H1 (cell line): ENCODE measurements around the gene C1QL1. TPM values are rescaled to one million over a fixed set of nuclear protein-coding genes. Genes with fewer than 3 reads are reported as not detected.

ENCODE experiments used
- CTCF ChIA-PET: fragments of 300-600 bp; sonication (Branson Sonifier 250); formaldehyde crosslinking; loops from one replicate; lab custom pipeline; 2021; ENCODE audit not compliant: partially characterized antibody; lab: Charles Lee
- POLR2A ChIA-PET: fragments of 300-600 bp; sonication (Branson Sonifier 250); formaldehyde crosslinking; loops from one replicate; lab custom pipeline; 2021; ENCODE audit warnings: inconsistent platforms; ENCODE audit not compliant: partially characterized antibody; lab: Charles Lee
- DNase-seq, 2 experiments: peaks; one replicate each; pipeline versions ENCODE4 v3.0.0 to v3.0.0-alpha.2; 2010 to 2022; ENCODE audit warnings: low spot score in 2 of 2, low read depth in 1 of 2, mixed read lengths in 1 of 2
- FAIRE-seq: peaks from 2 replicates; lab custom pipeline; 2011; peaks lifted over from hg19 to GRCh38; lab: Jason Lieb, UNC
- H2AFZ ChIP-seq: 2 replicates; pipeline ENCODE4 v1.8.1; 2012; ENCODE audit warnings: low read length, inconsistent platforms
- H2AK5ac ChIP-seq: 2 replicates; pipeline ENCODE4 v1.6.1; 2013; ENCODE audit warnings: low read depth, low read length
- H2BK120ac ChIP-seq: replicated peaks from 2 replicates; pipeline ENCODE3; 2013; ENCODE audit warnings: low read depth, low read length, inconsistent platforms
- H2BK12ac ChIP-seq: 2 replicates; pipeline ENCODE4 v1.6.1; 2013; ENCODE audit warnings: low read depth, low read length
- H2BK15ac ChIP-seq: 2 replicates; pipeline ENCODE4 v1.6.1; 2013; ENCODE audit warnings: low read length
- H2BK20ac ChIP-seq: 2 replicates; pipeline ENCODE4 v1.6.1; 2013; ENCODE audit warnings: low read length
- H2BK5ac ChIP-seq: 2 replicates; pipeline ENCODE4 v1.6.1; 2013; ENCODE audit warnings: low read depth, low read length
- H3K14ac ChIP-seq: 2 replicates; pipeline ENCODE4 v1.6.1; 2013; ENCODE audit warnings: inconsistent platforms; ENCODE audit not compliant: insufficient read length
- H3K18ac ChIP-seq: 2 replicates; pipeline ENCODE4 v1.6.1; 2013; ENCODE audit warnings: low read length; ENCODE audit errors: extremely low read depth
- H3K23ac ChIP-seq: 2 replicates; pipeline ENCODE4 v1.6.1; 2013; ENCODE audit warnings: inconsistent platforms; ENCODE audit not compliant: insufficient read length
- H3K23me2 ChIP-seq: 2 replicates; pipeline ENCODE4 v1.6.1; 2013; ENCODE audit warnings: low read depth, low read length
- H3K27ac ChIP-seq: 2 replicates; pipeline ENCODE4 v1.6.1; 2011; ENCODE audit warnings: low read depth, low read length, inconsistent platforms
- H3K27me3 ChIP-seq, 4 experiments: replicated peaks in 1 of 4; 1 replicate in 1 of 4; 2 replicates in 3 of 4; pipeline versions ENCODE4 v1.6.1 to v1.8.1; 2011 to 2013; ENCODE audit warnings: low read length in 3 of 4, mild to moderate bottlenecking in 3 of 4, inconsistent platforms in 2 of 4, mixed read lengths in 2 of 4, moderate library complexity in 1 of 4; ENCODE audit not compliant: control insufficient read depth in 3 of 4, insufficient read depth in 3 of 4; ENCODE audit errors: extremely low read depth in 1 of 4
- H3K36me3 ChIP-seq, 4 experiments: 2 replicates each; pipeline versions ENCODE4 v1.6.1 to v1.8.1; 2011 to 2013; ENCODE audit warnings: mild to moderate bottlenecking in 4 of 4, low read length in 3 of 4, moderate library complexity in 2 of 4, control low read depth in 1 of 4, inconsistent platforms in 1 of 4; ENCODE audit not compliant: insufficient read depth in 4 of 4, control insufficient read depth in 2 of 4
- H3K4ac ChIP-seq: replicated peaks from 2 replicates; pipeline ENCODE3; 2013; ENCODE audit warnings: low read length, low read depth, mixed read lengths, inconsistent platforms; ENCODE audit not compliant: insufficient read length
- H3K4me1 ChIP-seq, 4 experiments: replicated peaks in 1 of 4; 1 replicate in 1 of 4; 2 replicates in 3 of 4; pipeline versions ENCODE4 v1.6.1 to v1.8.1; 2011 to 2013; ENCODE audit warnings: low read length in 3 of 4, inconsistent platforms in 2 of 4, mixed read lengths in 1 of 4; ENCODE audit not compliant: insufficient read depth in 4 of 4, control insufficient read depth in 3 of 4
- H3K4me2 ChIP-seq, 2 experiments: 2 replicates each; pipeline versions ENCODE4 v1.6.1 to v1.8.1; 2011 to 2013; ENCODE audit warnings: low read depth in 2 of 2, low read length in 2 of 2, control low read depth in 1 of 2, inconsistent platforms in 1 of 2, mild to moderate bottlenecking in 1 of 2; ENCODE audit not compliant: insufficient read depth in 1 of 2
- H3K4me3 ChIP-seq, 4 experiments: fragments of 200-600, 300-600 bp in 1 of 4; sonication (generic), shearing (Covaris generic), sonication (Bioruptor Twin) in 1 of 4; 2 replicates each; pipeline versions ENCODE4 v1.5.1 to v1.8.1; 2011 to 2016; ENCODE audit warnings: low read length in 4 of 4, low read depth in 3 of 4, control low read depth in 2 of 4, inconsistent platforms in 2 of 4, mild to moderate bottlenecking in 2 of 4, mixed read lengths in 1 of 4, moderate library complexity in 1 of 4; ENCODE audit not compliant: insufficient read depth in 2 of 4; ENCODE audit errors: extremely low read depth in 1 of 4
- H3K56ac ChIP-seq: replicated peaks from 2 replicates; pipeline ENCODE3; 2013; ENCODE audit warnings: low read depth, mild to moderate bottlenecking, mixed read lengths, low read length, inconsistent platforms; ENCODE audit not compliant: insufficient read length
- H3K79me1 ChIP-seq: 2 replicates; pipeline ENCODE4 v1.6.1; 2013; ENCODE audit warnings: low read depth, low read length, control low read depth
- H3K79me2 ChIP-seq, 2 experiments: 2 replicates each; pipeline versions ENCODE4 v1.6.1 to v1.8.1; 2012 to 2013; ENCODE audit warnings: low read length in 2 of 2, mild to moderate bottlenecking in 2 of 2, inconsistent platforms in 1 of 2; ENCODE audit not compliant: insufficient read depth in 2 of 2, control insufficient read depth in 1 of 2
- H3K9ac ChIP-seq, 4 experiments: replicated peaks in 1 of 4; 1 replicate in 1 of 4; 2 replicates in 3 of 4; pipeline versions ENCODE4 v1.6.1 to v1.8.1; 2011 to 2013; ENCODE audit warnings: low read depth in 3 of 4, low read length in 3 of 4, control low read depth in 2 of 4, mild to moderate bottlenecking in 2 of 4, moderate library complexity in 2 of 4, inconsistent platforms in 1 of 4; ENCODE audit errors: extremely low read depth in 1 of 4
- H3K9me3 ChIP-seq, 2 experiments: 2 replicates each; pipeline versions ENCODE4 v1.6.1 to v1.8.1; 2012 to 2013; ENCODE audit warnings: mild to moderate bottlenecking in 2 of 2, moderate library complexity in 2 of 2, control low read depth in 1 of 2, inconsistent platforms in 1 of 2, low read depth in 1 of 2, low read length in 1 of 2, mixed read lengths in 1 of 2; ENCODE audit not compliant: insufficient read depth in 2 of 2
- H4K20me1 ChIP-seq, 2 experiments: replicated peaks in 1 of 2; 2 replicates each; pipeline versions ENCODE3 to v1.8.1; 2011 to 2013; ENCODE audit warnings: inconsistent platforms in 2 of 2, low read length in 2 of 2, mild to moderate bottlenecking in 1 of 2; ENCODE audit not compliant: insufficient read depth in 2 of 2, control insufficient read depth in 1 of 2
- H4K5ac ChIP-seq: 2 replicates; pipeline ENCODE4 v1.6.1; 2013; ENCODE audit warnings: low read length, low read depth, mixed read lengths, inconsistent platforms; ENCODE audit not compliant: insufficient read length
- H4K8ac ChIP-seq: 2 replicates; pipeline ENCODE4 v1.8.0; 2013; ENCODE audit warnings: mild to moderate bottlenecking, moderate library complexity, low read length, inconsistent platforms; ENCODE audit not compliant: insufficient read depth; ENCODE audit errors: extremely low read depth
- H4K91ac ChIP-seq: replicated peaks from 2 replicates; pipeline ENCODE3; 2013; ENCODE audit warnings: low read length, mixed read lengths, inconsistent platforms; ENCODE audit not compliant: insufficient read length
- RAD21 ChIP-seq, 2 experiments: IDR thresholded peaks in 1 of 2; conservative IDR thresholded peaks in 1 of 2; 2 replicates each; pipeline ENCODE4 v1.6.1; 2011; ENCODE audit warnings: low read depth in 2 of 2, low read length in 2 of 2, improper control_type of control experiment in 1 of 2, inconsistent platforms in 1 of 2, mild to moderate bottlenecking in 1 of 2, moderate library complexity in 1 of 2
- SP4 ChIP-seq: IDR thresholded peaks from 2 replicates; pipeline ENCODE4 v1.6.1; 2012; ENCODE audit warnings: low read length, inconsistent platforms
- WGBS, 2 experiments: shearing (Covaris generic) in 1 of 2; methylation state at CpG; one replicate each; pipeline versions ENCODE4 v1.1.6 to v1.1.7; 2013 to 2015; ENCODE audit warnings: low lambda C conversion rate in 2 of 2, mixed read lengths in 2 of 2, inconsistent platforms in 1 of 2, low coverage in 1 of 2, missing lambda C conversion rate in 1 of 2; ENCODE audit not compliant: insufficient replicate concordance in 2 of 2, insufficient coverage in 1 of 2, insufficient read length in 1 of 2; ENCODE audit errors: extremely low coverage in 1 of 2, missing lambda C conversion rate in 1 of 2; 5-methylcytosine and 5-hydroxymethylcytosine counted together
- polyA plus RNA-seq, 7 experiments: library from polyadenylated mRNA; depleted of rRNA in 3 of 7; stranded (reverse) in 5 of 7; unstranded in 2 of 7; fragments of >200 nt in 5 of 7; fragments of 200-250 nt in 2 of 7; gene quantifications; 1 replicate in 5 of 7; 2 replicates in 1 of 7; 4 replicates in 1 of 7; pipeline versions ENCODE4 v1.2.1 to v1.2.3, GENCODE V29; 2011 to 2013; ENCODE audit warnings: missing spikeins in 2 of 7, mixed read lengths in 2 of 7
- total RNA-seq: library from RNA; stranded (reverse); fragmentation: NEBNext Ultra II Directional; extraction: Animal tissue kit (Norgen Biotek cat#: 25700); gene quantifications from 2 replicates; pipeline ENCODE4 v1.2.1, GENCODE V29; 2021

The C1QL1 gene
- total and polyA plus RNA-seq, 2 of the 8 experiments (the other 6 are each of a cell fraction or from before 2014, with no cell fraction given): 7.6 to 10.5 TPM

DNA sequence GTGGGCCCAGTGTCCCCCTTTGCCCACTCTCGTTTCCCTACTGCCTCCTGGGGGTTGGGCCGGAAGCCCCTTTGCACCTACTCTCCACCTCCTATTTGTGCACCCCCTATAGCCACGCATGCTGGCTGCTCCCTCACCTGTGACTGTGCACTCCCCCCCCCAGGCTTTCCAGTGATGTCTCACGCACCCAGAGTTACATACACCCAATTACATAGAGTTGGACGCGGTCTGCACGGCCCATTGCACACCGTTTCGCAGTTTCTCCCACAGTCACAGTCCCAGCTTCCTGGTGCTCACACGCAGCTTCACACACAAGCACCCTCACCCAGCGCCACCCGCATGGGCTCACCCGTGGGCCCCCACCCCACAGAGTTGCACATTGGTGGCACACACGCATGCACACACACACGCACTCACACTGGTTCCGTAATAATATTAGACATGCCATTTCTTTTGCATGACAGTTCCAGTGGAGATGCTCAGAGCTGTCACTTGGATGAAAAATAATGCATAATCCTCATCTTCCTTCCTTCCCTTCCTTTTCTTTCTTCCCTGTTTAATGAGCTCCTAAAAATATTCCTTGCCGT, 21.5 kb upstream of the C1QL1 start:
- Histone ChIP-seq H3K4me1 (peaks cover 0 to 7% (median 6%) of the 10 kb centered on the region in 4 experiments; a peak in 4 of 7 replicates), H2BK20ac (no peak overlapping the region), H2AFZ (no peak overlapping the region), H2BK15ac (no peak overlapping the region), H3K18ac (no peak overlapping the region; the same call in 1 of the 2 replicates), H2AK5ac (no peak overlapping the region), H4K5ac (no peak overlapping the region), H3K4me3 (no peak overlapping the region), H2BK120ac (no peak overlapping the region), H3K27me3 (peaks cover 0 to 16% (median 8%) of the 10 kb centered on the region in 4 experiments; a peak in 5 of 7 replicates), H3K9ac (no peak overlapping the region), H3K56ac (no peak overlapping the region), H4K91ac (no peak overlapping the region), H4K8ac (no peak overlapping the region), H3K4ac (no peak overlapping the region), H3K23me2 (peaks cover 14% of the 10 kb centered on the region; the same call in 1 of the 2 replicates), H4K20me1 (no peaks in the 10 kb centered on the region), H3K9me3 (no peaks in the 10 kb centered on the region), H2BK12ac (peak overlapping the region; percentile 50; the same call in 1 of the 2 replicates), H3K79me1 (no peaks in the 10 kb centered on the region), H3K36me3 (no peaks in the 10 kb centered on the region), H3K79me2 (no peaks in the 10 kb centered on the region; a peak in 1 of 4 replicates), H3K27ac (no peak overlapping the region), H2BK5ac (no peak overlapping the region), H3K4me2 (no peak overlapping the region; a peak in 1 of 4 replicates), H3K23ac (no peak overlapping the region), H3K14ac (no peak overlapping the region)
- ChIA-PET POLR2A (interaction anchor here (0.9 to 2.4 kb wide), 3 partner anchors 8 to 82 kb away, joined by 3 to 7 read pairs (median 3); no protein-coding TSS in a partner anchor), CTCF (interaction anchor here (0.8 to 16.0 kb wide), 9 partner anchors 10 to 74 kb away, joined by 3 to 102 read pairs (median 6); partner anchors contain the start of gene GFAP)
- DNase-seq (no peak), FAIRE-seq (no peak)
- no peak for TF ChIP-seq RAD21 (IDR thresholded peaks at IDR 0.05 in 1 of 2, conservative IDR thresholded peaks at IDR 0.05 in 1 of 2; ENCODE audit: low read depth in 2 of 2, low read length in 2 of 2)
- TF ChIP-seq SP4: no peak
- WGBS, 2 experiments: 87% methylated on average over 17 of the region's 17 CpGs; no CpG with 5 or more reads in 1 of the 2 experiments
